ENCODE results near the gene ACTG2. TPM values are rescaled to one million over a fixed set of nuclear protein-coding genes. Genes with fewer than 3 reads are reported as not detected.

ACTG2 gene
- total RNA-seq, 1 experiment from 2014 or later, result 1.5 TPM

- Mint-ChIP-seq H3K4me1 (peaks cover 0 to 3% of the 10 kb centered on the region in 2 experiments; a peak in 1 of 4 replicates), H3K9me3 (no peaks in the 10 kb centered on the region), H3K4me3 (no peak overlapping the region), H3K27me3 (ENCODE audit: low read depth) (no peaks in the 10 kb centered on the region), H3K27ac (no peak overlapping the region), H3K36me3 (ENCODE audit: insufficient read depth in 1 of 3, low read depth in 3 of 3) (peaks cover 0 to 38% (median 14%) of the 10 kb centered on the region in 3 experiments; a peak in 4 of 7 replicates)
- H2BK15ac ChIP-seq (ENCODE audit: low read depth, low read length), result no peak overlapping the region
- H3K9ac ChIP-seq (ENCODE audit: extremely low read depth, insufficient read length, low read length), result no peak overlapping the region
- no peak overlapping the region for H2AK5ac ChIP-seq (ENCODE audit: insufficient read length, low read length)
- no peak overlapping the region for H3T11ph ChIP-seq (ENCODE audit: low read length)
- no peak overlapping the region for H2BK5ac ChIP-seq (ENCODE audit: insufficient read length, low read length)
- DNase-seq, result no peak
- TF ChIP-seq CTCF (conservative IDR thresholded peaks at IDR 0.05), result no peak
- peaks cover 15% of the 10 kb centered on the region for H3K79me1 ChIP-seq (ENCODE audit: insufficient read depth, low read depth, low read length, poor library complexity, severe bottlenecking)
- no peaks in the 10 kb centered on the region for H3K4me1 ChIP-seq (ENCODE audit: insufficient read depth, low read length)
- no peaks in the 10 kb centered on the region for H3K27me3 ChIP-seq (ENCODE audit: insufficient read depth, low read length)
- no peak overlapping the region for H4K8ac ChIP-seq (replicated peaks; ENCODE audit: insufficient read length, low read depth, low read length)
- H2BK12ac ChIP-seq (ENCODE audit: insufficient read length, low read depth, low read length), result no peak overlapping the region
- H3K23me2 ChIP-seq (ENCODE audit: insufficient read length, low read depth, low read length, poor library complexity, severe bottlenecking), result no peaks in the 10 kb centered on the region
- no peak overlapping the region for H4K91ac ChIP-seq (ENCODE audit: insufficient read length, low read depth, low read length)
- no peak overlapping the region for H3K14ac ChIP-seq (ENCODE audit: insufficient read depth, low read length)
- H3K9me3 ChIP-seq (ENCODE audit: control insufficient read depth, low read depth, low read length), result no peaks in the 10 kb centered on the region
- H4K5ac ChIP-seq (ENCODE audit: insufficient read length, low read depth, low read length), result no peak overlapping the region
- no peak overlapping the region for H3K4ac ChIP-seq (ENCODE audit: low read depth, low read length)
- no peak overlapping the region for H3K4me2 ChIP-seq (ENCODE audit: insufficient read depth, insufficient read length, low read length)
- H3K23ac ChIP-seq (ENCODE audit: insufficient read length, low read depth, low read length), result no peak overlapping the region
- H2BK20ac ChIP-seq (ENCODE audit: low read depth, low read length, poor library complexity, severe bottlenecking), result no peak overlapping the region
- H4K20me1 ChIP-seq (ENCODE audit: control insufficient read depth, insufficient read depth, insufficient read length), result peaks cover 3% of the 10 kb centered on the region
- H2BK120ac ChIP-seq (ENCODE audit: low read depth, low read length, poor library complexity, severe bottlenecking), result no peak overlapping the region
- no peak overlapping the region for H2AFZ ChIP-seq (ENCODE audit: low read length)
- no peak overlapping the region for H3K56ac ChIP-seq (ENCODE audit: insufficient read length, low read depth, low read length)
- H3K27ac ChIP-seq (ENCODE audit: insufficient read length, low read depth, low read length), result no peak overlapping the region
- peaks cover 22% of the 10 kb centered on the region for H3K79me2 ChIP-seq (ENCODE audit: insufficient read depth, low read length)
- no peak overlapping the region for H3K18ac ChIP-seq (ENCODE audit: insufficient read length, low read depth, low read length)
These were observed 42.8 kb downstream of the ACTG2 start for GRCh38 chr2:73935641-73936040.

Data from H9 (cell line).